T-helper 2 cell (primary cell): Measurements from ENCODE around the gene C1QTNF9.
"Not testable (repeated sequence)": the region's sequence is repeated elsewhere in the genome, so short reads cannot be mapped to it uniquely, and the experiment has no call there.

Experiments used
- DNase-seq, 5 experiments: peaks; one replicate each; pipeline versions ENCODE4 v3.0.0 to v3.0.0-alpha.2; 2012 to 2022

C1QTNF9 gene

GRCh38 chr13:24365191-24365590 lies 55.8 kb downstream of the C1QTNF9 start:
- no peak for DNase-seq

DNA sequence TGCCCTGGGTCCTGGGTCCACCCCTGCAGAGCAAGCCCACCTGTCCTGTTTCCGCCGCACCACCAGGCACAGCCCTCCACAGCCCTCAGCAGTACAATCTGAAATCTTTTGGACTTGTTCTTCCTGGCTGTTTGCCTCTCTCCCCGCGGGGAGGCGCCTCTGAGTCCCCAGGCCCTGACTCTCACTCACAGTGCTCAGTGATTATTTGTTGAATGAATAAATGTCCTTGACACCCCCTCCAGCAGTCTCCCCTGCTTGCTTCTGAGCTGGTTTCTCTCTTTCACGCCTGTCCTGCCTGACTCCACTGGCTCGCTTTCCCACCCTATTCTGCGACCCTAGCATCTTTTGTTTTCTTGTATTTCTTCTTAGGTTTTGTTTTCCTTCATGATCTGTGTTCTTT lies 56.9 kb downstream of the C1QTNF9 start:
- DNase-seq: not testable (repeated sequence)

DNA sequence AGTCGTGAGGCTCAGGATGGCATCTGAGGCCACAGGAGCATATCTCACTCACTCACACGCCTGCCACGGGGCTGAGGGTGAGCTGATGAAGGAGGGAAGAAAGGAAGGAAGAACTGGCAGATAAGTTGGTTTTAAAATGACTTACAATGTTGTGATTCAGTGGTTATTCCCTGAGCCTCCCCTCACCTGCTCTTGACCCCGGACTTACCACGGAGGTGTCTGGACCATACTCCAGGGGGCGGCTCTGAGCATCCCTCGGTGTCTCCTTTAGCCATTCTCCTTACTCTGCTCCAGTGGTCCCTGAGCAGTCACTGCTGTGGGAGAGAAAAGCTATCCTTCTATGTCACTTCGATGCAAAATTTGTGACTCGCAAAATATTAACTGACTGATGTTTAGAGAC lies 61.9 kb downstream of the C1QTNF9 start:
- DNase-seq: not testable (repeated sequence)
